Uterus (tissue), 4 donors: Measurements from ENCODE around the gene PSMB7. TPM values are rescaled to one million over a fixed set of nuclear protein-coding genes. Genes with fewer than 3 reads are reported as not detected.

Source experiments
- DNase-seq, 2 donors: peaks; one replicate each; pipeline ENCODE4 v3.0.0-alpha.2; 2019 to 2020
- H3K27ac ChIP-seq, 2 donors: fragments of 200-600 bp; sonication (generic); 1 replicate in 1 of 2; 2 replicates in 1 of 2; pipeline ENCODE4 v1.5.1; 2016 to 2018
- H3K27me3 ChIP-seq, 2 donors: fragments of 200-600 bp; sonication (generic); one replicate each; pipeline ENCODE4 v1.5.1; 2018 to 2019; ENCODE audit warnings: control low read depth in 1 of 2
- H3K36me3 ChIP-seq, 2 donors: fragments of 200-600 bp; sonication (generic); one replicate each; pipeline ENCODE4 v1.5.1; 2019; ENCODE audit warnings: control low read depth in 1 of 2
- H3K4me1 ChIP-seq, 2 donors: fragments of 200-600 bp; sonication (generic); one replicate each; pipeline ENCODE4 v1.5.1; 2018 to 2019; ENCODE audit warnings: control low read depth in 1 of 2
- H3K4me3 ChIP-seq, 2 donors: fragments of 200-600 bp; sonication (generic); 1 replicate in 1 of 2; 2 replicates in 1 of 2; pipeline ENCODE4 v1.5.1; 2018 to 2019; ENCODE audit warnings: mild to moderate bottlenecking in 1 of 2
- H3K9me3 ChIP-seq, 2 donors: fragments of 200-600 bp; sonication (generic); one replicate each; pipeline ENCODE4 v1.5.1; 2019; ENCODE audit warnings: control low read depth in 1 of 2
- CTCF ChIP-seq, 4 experiments: fragments of 200-600 bp in 2 of 4; fragments of 450-650 bp in 2 of 4; sonication (generic) in 2 of 4; IDR thresholded peaks; one replicate each; pipeline ENCODE4 v1.5.1; 2016 to 2019; ENCODE audit warnings: antibody characterized with exemption in 4 of 4, mild to moderate bottlenecking in 2 of 4, moderate library complexity in 1 of 4
- POLR2A ChIP-seq, 2 donors: fragments of 450-650 bp; IDR thresholded peaks; one replicate each; pipeline ENCODE4 v1.6.1; 2016; ENCODE audit warnings: antibody characterized with exemption in 2 of 2, mild to moderate bottlenecking in 1 of 2, moderate library complexity in 1 of 2
- intact Hi-C: fragments of 100-400 bp; cut with DNase I; formaldehyde crosslinking; loops from one replicate; pipeline ENCODE4 v1.15.1; 2023; ENCODE audit warnings: low total_unique reads
- total RNA-seq, 4 donors: library from RNA; depleted of rRNA in 3 of 4; stranded (reverse); fragments of >200 nt in 3 of 4; gene quantifications; one replicate each; pipeline versions ENCODE4 v1.1.0 to v1.2.4, GENCODE V29; 2014 to 2023
- donor health status: DM: yes; HTN: yes; CAD: no.

Gene PSMB7
- total RNA-seq, 4 donors from 2014 or later: 86.1 to 292 (median 94.7) TPM

- H3K36me3 ChIP-seq: no peaks in the 10 kb centered on the region
- TF ChIP-seq CTCF (IDR thresholded peaks at IDR 0.05) (no peak), POLR2A (IDR thresholded peaks at IDR 0.05) (no peak)
Observed at GRCh38 chr9:124330011-124330697, 85.1 kb downstream of the PSMB7 start.

GRCh38 chr9:124329206-124329792 lies 85.9 kb downstream of the PSMB7 start:
- Histone ChIP-seq H3K4me3 (no peak overlapping the region), H3K27ac (no peak overlapping the region), H3K36me3 (no peaks in the 10 kb centered on the region), H3K9me3 (no peaks in the 10 kb centered on the region), H3K4me1 (no peaks in the 10 kb centered on the region), H3K27me3 (no peaks in the 10 kb centered on the region)
- intact Hi-C loops: loop anchor here (10.0 kb wide), 1 partner anchor 204 kb away; no protein-coding TSS in a partner anchor
- TF ChIP-seq POLR2A (IDR thresholded peaks at IDR 0.05): no peak
- no peak for TF ChIP-seq CTCF (IDR thresholded peaks at IDR 0.05)
- no peak for DNase-seq

More at GRCh38 chr9:124330011-124330697, 85.1 kb downstream of the PSMB7 start:
- Histone ChIP-seq H3K9me3 (no peaks in the 10 kb centered on the region), H3K4me3 (no peak overlapping the region), H3K4me1 (no peaks in the 10 kb centered on the region), H3K27ac (no peak overlapping the region), H3K27me3 (no peaks in the 10 kb centered on the region)
- no peak for DNase-seq
- intact Hi-C loops: no loop called here

GRCh38 chr9:124328285-124328684 lies 87.0 kb downstream of the PSMB7 start:
- no peaks in the 10 kb centered on the region for H3K27me3 ChIP-seq
- H3K36me3 ChIP-seq: no peaks in the 10 kb centered on the region
- TF ChIP-seq CTCF (IDR thresholded peaks at IDR 0.05) (no peak), POLR2A (IDR thresholded peaks at IDR 0.05) (no peak)
- intact Hi-C loops: loop anchor here (10.0 kb wide), 1 partner anchor 203 kb away; no protein-coding TSS in a partner anchor
- H3K4me1 ChIP-seq: no peaks in the 10 kb centered on the region
- no peaks in the 10 kb centered on the region for H3K9me3 ChIP-seq
- no peak overlapping the region for H3K4me3 ChIP-seq
- no peak for DNase-seq
- H3K27ac ChIP-seq: no peak overlapping the region

GRCh38 chr9:124327491-124327890 lies 87.8 kb downstream of the PSMB7 start:
- intact Hi-C loops: loop anchor here (2.0 to 10.0 kb wide), 2 partner anchors 37 to 203 kb away; no protein-coding TSS in a partner anchor
- Histone ChIP-seq H3K36me3 (no peaks in the 10 kb centered on the region), H3K27ac (no peak overlapping the region)

More at GRCh38 chr9:124327491-124327890, 87.8 kb downstream of the PSMB7 start:
- Histone ChIP-seq H3K27me3 (no peaks in the 10 kb centered on the region), H3K4me1 (no peaks in the 10 kb centered on the region), H3K9me3 (no peaks in the 10 kb centered on the region), H3K4me3 (no peak overlapping the region)
- no peak for TF ChIP-seq POLR2A (IDR thresholded peaks at IDR 0.05)
- no peak for TF ChIP-seq CTCF (IDR thresholded peaks at IDR 0.05)
- no peak for DNase-seq
